Right atrium auricular region (tissue), 2 donors: ENCODE results near the gene PIK3R5. TPM values are rescaled to one million over a fixed set of nuclear protein-coding genes. Genes with fewer than 3 reads are reported as not detected.
A peak's percentile ranks its signal among the peaks of the same experiment; 100 is the strongest.

Experiments
- DNase-seq: peaks from one replicate; pipeline ENCODE4 v3.0.0-alpha.2; 2019; ENCODE audit warnings: low spot score
- H3K27ac ChIP-seq, 2 donors: fragments of 200-600 bp; sonication (generic); 1 replicate in 1 of 2; 2 replicates in 1 of 2; pipeline ENCODE4 v1.5.1; 2016 to 2019
- H3K27me3 ChIP-seq, 2 donors: fragments of 200-600 bp; sonication (generic); one replicate each; pipeline versions ENCODE4 v1.5.1 to v1.6.0; 2017 to 2019
- H3K36me3 ChIP-seq: fragments of 200-600 bp; sonication (generic); one replicate; pipeline ENCODE4 v1.5.1; 2016
- H3K4me1 ChIP-seq, 2 donors: fragments of 200-600 bp; sonication (generic); one replicate each; pipeline versions ENCODE4 v1.5.1 to v1.6.0; 2017 to 2019
- H3K4me3 ChIP-seq, 2 donors: fragments of 200-600 bp; sonication (generic); 1 replicate in 1 of 2; 2 replicates in 1 of 2; pipeline ENCODE4 v1.5.1; 2017 to 2019; ENCODE audit warnings: mild to moderate bottlenecking in 1 of 2, moderate library complexity in 1 of 2
- H3K9me3 ChIP-seq, 2 donors: fragments of 200-600 bp; sonication (generic); one replicate each; pipeline ENCODE4 v1.5.1; 2019
- total RNA-seq, 2 donors: library from RNA; depleted of rRNA; stranded (reverse); fragments of >200 nt; gene quantifications; one replicate each; pipeline ENCODE4 v1.1.0, GENCODE V29; 2016
- TF ChIP-seq, protein P1 (sequence below), 2 donors: fragments of 200-600 bp; sonication (generic); IDR thresholded peaks; one replicate each; pipeline ENCODE4 v1.5.1; 2019; ENCODE audit warnings: antibody characterized with exemption in 2 of 2

PIK3R5 gene
- total RNA-seq, 2 donors from 2014 or later: 5.0 to 7.5 TPM

GRCh38 chr17:8870406-8871040 is 95.0 kb downstream of the PIK3R5 start:
- H3K4me1 ChIP-seq: peaks cover 0 to 21% of the 10 kb centered on the region in 2 donors
- no peak for DNase-seq
- TF ChIP-seq, protein P1, sequence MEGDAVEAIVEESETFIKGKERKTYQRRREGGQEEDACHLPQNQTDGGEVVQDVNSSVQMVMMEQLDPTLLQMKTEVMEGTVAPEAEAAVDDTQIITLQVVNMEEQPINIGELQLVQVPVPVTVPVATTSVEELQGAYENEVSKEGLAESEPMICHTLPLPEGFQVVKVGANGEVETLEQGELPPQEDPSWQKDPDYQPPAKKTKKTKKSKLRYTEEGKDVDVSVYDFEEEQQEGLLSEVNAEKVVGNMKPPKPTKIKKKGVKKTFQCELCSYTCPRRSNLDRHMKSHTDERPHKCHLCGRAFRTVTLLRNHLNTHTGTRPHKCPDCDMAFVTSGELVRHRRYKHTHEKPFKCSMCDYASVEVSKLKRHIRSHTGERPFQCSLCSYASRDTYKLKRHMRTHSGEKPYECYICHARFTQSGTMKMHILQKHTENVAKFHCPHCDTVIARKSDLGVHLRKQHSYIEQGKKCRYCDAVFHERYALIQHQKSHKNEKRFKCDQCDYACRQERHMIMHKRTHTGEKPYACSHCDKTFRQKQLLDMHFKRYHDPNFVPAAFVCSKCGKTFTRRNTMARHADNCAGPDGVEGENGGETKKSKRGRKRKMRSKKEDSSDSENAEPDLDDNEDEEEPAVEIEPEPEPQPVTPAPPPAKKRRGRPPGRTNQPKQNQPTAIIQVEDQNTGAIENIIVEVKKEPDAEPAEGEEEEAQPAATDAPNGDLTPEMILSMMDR (IDR thresholded peaks at IDR 0.05): no peak
- no peak overlapping the region for H3K27ac ChIP-seq
- H3K27me3 ChIP-seq: no peaks in the 10 kb centered on the region
- no peak overlapping the region for H3K4me3 ChIP-seq
- H3K36me3 ChIP-seq: no peaks in the 10 kb centered on the region
- H3K9me3 ChIP-seq: no peaks in the 10 kb centered on the region

DNA sequence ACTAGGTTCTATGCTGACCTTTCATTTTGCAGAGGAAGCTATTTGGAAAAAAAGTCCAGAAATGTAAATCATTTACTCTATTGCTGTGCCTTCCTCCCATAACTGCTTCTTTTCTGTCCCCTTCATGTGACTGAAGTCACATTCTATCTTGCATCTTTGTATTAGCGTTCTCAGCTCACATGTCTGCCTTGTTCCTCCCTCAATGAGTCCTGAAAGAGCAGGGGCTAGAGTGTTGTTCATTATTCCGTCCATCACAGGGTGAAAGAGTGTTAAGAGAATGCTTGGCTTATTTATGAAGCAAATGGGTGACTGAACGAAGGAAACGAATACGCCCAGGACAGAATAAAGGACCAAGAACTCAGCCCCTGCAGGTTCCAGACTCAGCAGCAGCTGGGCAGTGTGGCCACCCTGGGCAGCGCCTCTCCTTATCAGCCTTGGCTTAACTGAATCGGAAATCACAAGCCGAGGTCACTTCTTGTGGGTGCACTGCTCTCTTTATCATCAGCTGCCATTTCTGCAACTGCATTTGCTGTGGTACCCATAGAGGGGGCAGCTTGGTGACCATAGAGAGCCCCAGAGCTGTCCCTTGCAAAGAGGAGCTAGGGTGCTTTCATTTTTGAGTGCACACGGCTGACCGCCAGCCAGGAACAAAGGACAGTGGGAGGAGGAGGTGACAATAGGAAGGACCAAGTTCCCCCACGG is 96.2 kb downstream of the PIK3R5 start:
- H3K27me3 ChIP-seq: no peaks in the 10 kb centered on the region
- peaks cover 0 to 21% of the 10 kb centered on the region in 2 donors for H3K4me1 ChIP-seq
- no peak overlapping the region for H3K27ac ChIP-seq
- TF ChIP-seq, protein P1 (IDR thresholded peaks at IDR 0.05): no peak
- H3K36me3 ChIP-seq: no peaks in the 10 kb centered on the region
- no peak for DNase-seq
- H3K4me3 ChIP-seq: no peak overlapping the region
- H3K9me3 ChIP-seq: no peaks in the 10 kb centered on the region

GRCh38 chr17:8868529-8868951 is 97.0 kb downstream of the PIK3R5 start:
- DNase-seq: no peak
- Histone ChIP-seq H3K4me1 (peaks cover 0 to 15% of the 10 kb centered on the region in 2 donors), H3K27me3 (no peaks in the 10 kb centered on the region), H3K36me3 (no peaks in the 10 kb centered on the region), H3K4me3 (no peak overlapping the region), H3K9me3 (no peaks in the 10 kb centered on the region), H3K27ac (no peak overlapping the region)
- TF ChIP-seq, protein P1 (IDR thresholded peaks at IDR 0.05): no peak

DNA sequence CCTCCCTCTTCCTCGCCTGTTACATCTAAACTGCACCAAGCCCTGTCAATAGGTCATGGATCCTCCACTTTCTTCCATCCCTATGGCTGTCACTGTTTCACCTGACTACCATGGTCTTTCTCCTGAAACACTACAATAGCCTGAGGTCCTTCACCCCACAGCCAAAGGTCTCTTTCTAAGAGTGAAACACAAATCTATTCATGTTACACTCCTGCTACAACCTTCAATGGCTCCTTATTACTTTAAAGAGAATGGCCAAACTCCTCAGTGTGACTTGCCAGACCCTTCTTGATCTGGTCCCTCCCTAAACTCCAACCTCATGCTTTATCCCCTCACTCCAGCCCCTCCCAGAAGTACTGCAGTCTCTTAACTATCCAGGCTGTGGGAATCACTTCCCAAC is 97.4 kb downstream of the PIK3R5 start:
- no peaks in the 10 kb centered on the region for H3K9me3 ChIP-seq
- no peak overlapping the region for H3K4me3 ChIP-seq
- no peaks in the 10 kb centered on the region for H3K36me3 ChIP-seq
- no peak overlapping the region for H3K27ac ChIP-seq
- TF ChIP-seq, protein P1 (IDR thresholded peaks at IDR 0.05): no peak
- no peak for DNase-seq
- H3K27me3 ChIP-seq: no peaks in the 10 kb centered on the region
- peaks cover 0 to 12% of the 10 kb centered on the region in 2 donors for H3K4me1 ChIP-seq

DNA sequence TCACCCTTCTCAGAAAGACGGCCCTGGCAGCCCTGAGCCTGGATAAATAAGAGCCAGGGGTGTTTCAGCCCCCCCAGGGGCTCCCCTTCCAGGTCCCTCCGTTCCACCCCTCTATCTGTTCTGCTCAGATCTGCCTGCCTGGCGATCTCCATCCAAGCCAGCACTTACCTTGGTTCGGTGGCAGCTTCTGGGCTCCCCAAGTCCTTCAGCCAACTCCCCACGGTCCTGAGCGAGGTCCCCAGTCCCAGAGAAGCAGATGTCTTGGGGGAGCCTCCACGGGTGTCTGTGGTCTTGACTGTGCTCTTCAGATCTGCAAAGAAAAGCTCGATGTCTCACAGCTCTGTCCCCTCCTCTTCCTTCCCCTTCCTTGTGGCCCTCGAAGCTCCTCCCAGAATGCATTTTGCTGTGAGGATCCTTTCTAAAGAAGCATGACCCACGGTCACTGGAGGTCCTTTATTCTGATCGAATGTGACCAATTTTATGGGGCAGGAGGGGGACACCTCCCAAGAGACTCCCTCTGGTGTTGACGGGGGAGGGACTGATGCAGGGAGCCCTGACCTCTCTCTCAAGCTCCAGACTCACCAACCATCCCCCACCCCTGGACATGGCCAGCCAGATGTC is 98.0 kb downstream of the PIK3R5 start, which contains the start of gene PIK3R6:
PIK3R6 (minus strand) TSS at position 314 of the 621 bp plus-strand sequence. CDS start 17,880 bp downstream, outside the sequence.
- Histone ChIP-seq H3K27ac (no peak within 1 kb of the TSS), H3K27me3 (no peaks in the 10 kb centered on the region), H3K4me1 (peaks cover 0 to 6% of the 10 kb centered on the region in 2 donors), H3K4me3 (peak within 1 kb of the TSS; percentile 18 to 35), H3K9me3 (no peaks in the 10 kb centered on the region), H3K36me3 (no peaks in the 10 kb centered on the region)
- TF ChIP-seq, protein P1 (IDR thresholded peaks at IDR 0.05): no peak
- DNase-seq: no peak
